Stimulated activated memory B cell treated with anti-CD40 and anti-IgM and Interleukin-4, amounts not matched to agents 10 μg/mL and 1 μg/mL and 100 μg/mL, for 72 hours (primary cell): ENCODE data around the gene RAD1.
A peak's percentile ranks its signal among the peaks of the same experiment; 100 is the strongest.

Experiments used
- ATAC-seq: fragments of 150-1000 bp; cut with Tn5 transposase; 2 replicates; pipeline ENCODE4 v1.10.0; 2021
- H3K27ac Mint-ChIP-seq: one replicate; pipeline ENCODE4 v1.8.0; 2022; ENCODE audit warnings: mild to moderate bottlenecking, mixed read lengths
- H3K27me3 Mint-ChIP-seq: one replicate; pipeline ENCODE4 v1.8.0; 2022; ENCODE audit warnings: mixed read lengths
- H3K36me3 Mint-ChIP-seq: one replicate; pipeline ENCODE4 v1.8.0; 2022; ENCODE audit warnings: mixed read lengths
- H3K4me1 Mint-ChIP-seq: one replicate; pipeline ENCODE4 v1.8.0; 2022; ENCODE audit warnings: mixed read lengths
- H3K4me3 Mint-ChIP-seq: one replicate; pipeline ENCODE4 v1.8.0; 2022; ENCODE audit warnings: mild to moderate bottlenecking, moderate library complexity, mixed read lengths
- H3K9me3 Mint-ChIP-seq: one replicate; pipeline ENCODE4 v1.8.0; 2022; ENCODE audit warnings: mixed read lengths

RAD1 gene, protein sequence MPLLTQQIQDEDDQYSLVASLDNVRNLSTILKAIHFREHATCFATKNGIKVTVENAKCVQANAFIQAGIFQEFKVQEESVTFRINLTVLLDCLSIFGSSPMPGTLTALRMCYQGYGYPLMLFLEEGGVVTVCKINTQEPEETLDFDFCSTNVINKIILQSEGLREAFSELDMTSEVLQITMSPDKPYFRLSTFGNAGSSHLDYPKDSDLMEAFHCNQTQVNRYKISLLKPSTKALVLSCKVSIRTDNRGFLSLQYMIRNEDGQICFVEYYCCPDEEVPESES

DNA sequence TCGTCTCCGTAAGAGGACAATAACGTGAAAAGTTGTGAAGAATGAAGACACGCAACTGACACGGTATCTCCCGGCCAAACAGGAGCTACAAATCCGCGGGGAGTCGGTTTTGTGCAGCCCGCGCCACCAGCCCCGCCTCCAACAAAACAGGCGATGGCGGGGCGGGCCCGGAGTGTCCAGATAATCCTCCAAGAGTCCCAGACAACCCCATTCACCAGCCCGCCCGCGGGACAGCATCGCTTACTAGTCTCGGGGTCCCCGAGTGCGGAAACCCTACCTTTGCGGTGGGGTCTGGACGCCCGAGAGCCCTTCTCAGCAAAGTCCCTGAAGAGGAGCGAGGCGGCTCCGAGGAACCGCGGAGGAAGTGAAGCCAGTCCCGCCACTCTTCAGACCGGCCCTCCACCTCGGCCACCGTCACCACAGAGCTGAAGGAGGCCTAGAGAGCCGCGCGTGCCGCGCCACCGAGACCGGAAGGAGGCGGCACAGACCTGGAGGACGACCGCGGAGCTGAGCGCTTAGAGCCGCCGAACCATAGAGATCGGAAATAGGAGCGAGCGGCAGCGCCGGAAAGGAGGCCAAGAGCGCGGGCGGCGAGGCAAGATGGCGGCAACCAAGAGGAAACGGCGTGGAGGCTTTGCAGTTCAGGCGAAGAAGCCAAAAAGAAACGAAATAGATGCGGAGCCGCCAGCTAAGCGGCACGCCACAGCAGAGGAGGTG lies at the start of gene RAD1, which contains the start of gene BRIX1:
Gene RAD1, minus strand, starts transcription at position 366 of the 717 bp plus-strand sequence. CDS start 612 bp downstream, outside the sequence.
Gene BRIX1, plus strand, starts transcription at position 573 of the 717 bp plus-strand sequence. Its CDS starts 28 bp downstream, at position 601.
- Mint-ChIP-seq H3K36me3 (peaks cover 20% of the 10 kb centered on the region), H3K4me3 (peak within 1 kb of the TSS; percentile 62), H3K27me3 (no peaks in the 10 kb centered on the region), H3K4me1 (peaks cover 28% of the 10 kb centered on the region), H3K27ac (no peak within 1 kb of the TSS), H3K9me3 (no peaks in the 10 kb centered on the region)
- ATAC-seq: peak; percentile 100

DNA sequence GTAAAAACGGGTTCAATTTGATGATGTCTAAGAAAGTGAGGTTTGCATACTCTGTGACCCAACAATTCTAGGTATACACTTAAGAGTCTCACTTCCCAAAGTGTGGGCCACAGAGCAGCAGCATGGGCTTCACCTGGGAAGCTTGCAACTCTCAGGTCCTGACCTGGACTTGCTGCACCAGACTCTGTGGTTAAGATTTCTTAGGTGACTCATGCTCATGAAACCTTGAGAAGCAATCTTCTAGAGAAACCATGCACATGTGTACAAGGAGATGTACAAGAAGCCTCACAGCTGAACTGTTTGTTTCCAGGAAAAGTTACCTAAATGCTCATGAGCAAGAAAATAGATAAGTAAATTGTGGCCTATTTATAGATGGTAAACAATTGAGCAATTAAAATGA lies 44.0 kb upstream of the RAD1 start:
- ATAC-seq: peak; percentile 93
- Mint-ChIP-seq H3K4me1 (peaks cover 11% of the 10 kb centered on the region), H3K36me3 (peaks cover 17% of the 10 kb centered on the region), H3K27ac (peak overlapping the region; percentile 26), H3K9me3 (no peaks in the 10 kb centered on the region), H3K4me3 (no peak overlapping the region), H3K27me3 (no peaks in the 10 kb centered on the region)

DNA sequence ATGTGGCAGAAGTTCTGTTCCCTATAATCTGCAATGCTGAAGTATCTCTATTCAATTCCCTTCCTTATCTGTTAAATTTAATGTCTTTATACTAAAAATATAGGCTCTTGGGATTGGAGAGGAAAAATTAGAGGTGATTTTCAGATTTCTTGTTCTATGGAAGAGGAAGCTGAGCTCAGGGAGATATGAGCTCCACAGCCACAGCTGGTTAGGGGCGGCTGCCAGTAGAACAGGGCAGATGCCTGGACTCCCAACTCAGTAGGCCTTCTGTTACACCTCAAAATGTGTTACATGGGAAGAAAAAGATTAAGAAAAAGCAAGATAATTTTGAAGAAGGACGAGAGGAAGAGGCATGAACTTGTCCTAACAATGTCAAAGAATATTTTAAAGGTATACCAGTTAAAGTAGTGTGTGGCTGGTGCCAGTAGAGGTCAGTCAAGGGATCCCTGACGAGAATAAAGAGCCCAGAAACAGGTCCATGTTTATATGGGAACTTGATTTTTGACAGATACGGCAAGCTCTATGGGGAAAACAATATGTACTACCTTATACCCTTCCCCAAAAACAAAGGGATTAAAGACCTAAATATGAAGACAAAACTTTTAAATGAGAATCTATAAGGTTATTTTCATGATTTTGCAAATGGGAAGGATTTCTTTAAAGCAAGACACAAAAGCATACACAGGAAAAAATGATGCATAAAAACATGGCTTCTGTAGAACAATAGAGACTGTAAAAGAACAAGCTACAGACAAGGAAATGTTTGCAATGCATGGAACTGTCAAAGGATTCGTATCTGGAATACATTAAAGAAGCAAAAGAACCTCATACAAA lies 42.8 kb upstream of the RAD1 start:
- H3K4me1 Mint-ChIP-seq: peaks cover 11% of the 10 kb centered on the region
- H3K27me3 Mint-ChIP-seq: no peaks in the 10 kb centered on the region
- H3K4me3 Mint-ChIP-seq: no peak overlapping the region
- no peak overlapping the region for H3K27ac Mint-ChIP-seq
- peaks cover 24% of the 10 kb centered on the region for H3K36me3 Mint-ChIP-seq
- no peak for ATAC-seq
- no peaks in the 10 kb centered on the region for H3K9me3 Mint-ChIP-seq

DNA sequence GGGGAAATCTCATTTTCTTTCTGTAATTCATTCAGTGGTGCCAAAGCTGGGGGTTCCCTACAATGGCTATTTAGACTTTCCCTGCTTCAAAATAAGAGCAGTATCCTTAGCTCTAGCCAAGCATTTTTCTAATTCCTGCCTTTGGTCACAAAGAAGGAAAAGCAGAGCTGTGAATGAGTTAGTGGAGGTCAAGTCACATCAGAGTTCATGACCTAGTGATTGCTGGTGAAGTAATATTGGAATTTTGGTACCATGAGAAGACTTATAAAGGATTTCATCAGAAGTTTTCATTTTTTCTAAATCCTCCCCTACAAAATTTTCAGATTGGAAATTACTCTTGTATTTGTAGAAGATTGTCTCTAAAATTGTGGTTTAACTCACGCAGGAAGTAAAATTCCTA lies 42.0 kb upstream of the RAD1 start:
- Mint-ChIP-seq H3K4me1 (peaks cover 11% of the 10 kb centered on the region), H3K4me3 (no peak overlapping the region), H3K9me3 (no peaks in the 10 kb centered on the region), H3K27me3 (no peaks in the 10 kb centered on the region), H3K27ac (no peak overlapping the region), H3K36me3 (peaks cover 27% of the 10 kb centered on the region)
- ATAC-seq: no peak

DNA sequence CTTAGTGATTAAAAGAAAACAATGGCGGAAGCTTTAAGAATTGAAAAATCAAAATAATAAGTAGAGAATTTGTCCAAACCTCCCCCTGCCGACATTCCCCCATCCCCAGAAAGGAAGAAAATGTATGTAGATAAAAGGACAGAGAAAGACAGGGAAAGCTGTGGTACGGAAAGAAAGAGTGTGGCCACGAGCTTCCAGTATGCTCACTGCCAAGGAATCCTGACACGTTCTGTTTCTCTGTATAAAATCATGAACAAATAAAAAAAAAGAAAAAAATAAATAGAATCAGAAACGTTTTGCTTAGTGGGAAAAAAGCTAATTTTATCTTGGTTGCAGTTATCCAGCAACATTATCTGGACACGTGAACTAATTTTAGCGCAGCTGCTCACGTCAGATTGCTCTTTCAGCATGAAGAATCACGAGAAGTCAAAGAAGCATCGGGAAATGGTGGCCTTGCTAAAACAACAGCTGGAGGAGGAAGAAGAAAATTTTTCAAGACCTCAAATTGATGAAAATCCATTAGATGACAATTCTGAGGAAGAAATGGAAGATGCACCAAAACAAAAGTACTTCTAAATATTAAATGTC lies 29.2 kb upstream of the RAD1 start:
- Mint-ChIP-seq H3K4me3 (no peak overlapping the region), H3K9me3 (no peaks in the 10 kb centered on the region)

DNA sequence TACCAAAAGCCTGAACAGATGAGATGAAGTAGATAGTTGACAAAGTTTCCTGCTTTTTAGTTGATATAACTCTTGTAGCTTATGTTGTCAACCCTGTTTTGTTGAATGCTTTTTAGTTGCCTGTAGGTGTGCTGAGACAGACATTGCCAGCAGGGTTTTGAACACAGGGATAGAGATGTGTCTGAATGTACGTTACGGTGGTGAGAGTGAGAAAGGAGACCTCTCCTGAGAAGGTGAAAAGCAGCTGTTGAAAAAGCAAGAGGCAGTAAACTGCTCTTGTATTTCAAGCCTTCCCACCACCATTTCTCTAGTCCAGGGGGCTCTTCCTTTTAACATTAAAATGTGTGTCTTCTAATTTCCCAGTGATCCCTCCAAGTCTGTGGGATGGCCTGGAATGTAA lies 28.7 kb upstream of the RAD1 start:
- Mint-ChIP-seq H3K27ac (no peak overlapping the region), H3K36me3 (peaks cover 57% of the 10 kb centered on the region)

More for the DNA sequence above, 29.2 kb upstream of the RAD1 start:
- H3K27me3 Mint-ChIP-seq: no peaks in the 10 kb centered on the region
- no peak overlapping the region for H3K27ac Mint-ChIP-seq
- no peaks in the 10 kb centered on the region for H3K4me1 Mint-ChIP-seq
- ATAC-seq: no peak
- H3K36me3 Mint-ChIP-seq: peaks cover 59% of the 10 kb centered on the region

DNA sequence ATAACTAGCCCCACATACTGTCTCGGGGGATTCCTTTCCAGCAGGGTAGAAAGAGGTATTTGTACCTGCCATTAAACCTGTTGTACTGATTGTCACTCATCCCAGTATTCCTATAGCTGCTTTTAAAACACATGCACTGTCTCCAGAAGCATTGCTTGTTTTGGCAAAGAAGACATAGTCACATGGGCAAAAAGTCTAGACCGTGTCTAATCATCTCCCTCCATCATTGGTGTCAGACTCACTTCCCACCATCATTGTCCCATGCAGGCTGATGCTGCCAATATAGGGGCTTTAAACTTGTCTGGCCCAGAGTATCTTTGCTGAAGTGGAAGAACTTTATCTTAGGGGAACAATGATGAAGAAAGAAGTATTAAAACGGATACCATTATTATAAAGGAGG lies 26.6 kb upstream of the RAD1 start:
- H3K36me3 Mint-ChIP-seq: peaks cover 55% of the 10 kb centered on the region

More for the DNA sequence above, 28.7 kb upstream of the RAD1 start:
- H3K27me3 Mint-ChIP-seq: no peaks in the 10 kb centered on the region
- H3K4me1 Mint-ChIP-seq: no peaks in the 10 kb centered on the region
- H3K4me3 Mint-ChIP-seq: no peak overlapping the region
- no peak for ATAC-seq
- H3K9me3 Mint-ChIP-seq: no peaks in the 10 kb centered on the region

DNA sequence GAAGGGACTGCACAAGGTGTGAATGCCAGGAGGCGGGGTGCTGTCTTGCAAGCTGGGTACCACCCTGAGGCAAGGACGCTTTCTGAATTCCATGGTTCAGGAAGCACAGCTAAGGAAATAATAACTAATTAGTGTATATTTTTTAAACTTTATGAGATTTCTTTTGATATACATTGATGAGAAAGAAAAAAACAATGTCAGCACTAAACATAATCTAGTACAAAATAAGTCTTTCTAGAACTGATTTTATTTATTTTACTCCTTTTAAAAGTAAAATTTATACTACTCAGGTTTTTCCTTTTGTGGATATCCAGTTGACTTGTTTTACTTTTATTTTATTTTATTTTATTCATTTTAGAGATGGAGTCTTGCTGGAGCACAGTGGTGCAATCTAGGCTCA lies 17.6 kb upstream of the RAD1 start:
- H3K36me3 Mint-ChIP-seq: peaks cover 30% of the 10 kb centered on the region
- H3K4me3 Mint-ChIP-seq: no peak overlapping the region
- no peaks in the 10 kb centered on the region for H3K9me3 Mint-ChIP-seq
- ATAC-seq: no peak
- H3K27ac Mint-ChIP-seq: no peak overlapping the region
- H3K4me1 Mint-ChIP-seq: peaks cover 20% of the 10 kb centered on the region
- no peaks in the 10 kb centered on the region for H3K27me3 Mint-ChIP-seq

More for the DNA sequence above, 26.6 kb upstream of the RAD1 start:
- no peak for ATAC-seq
- no peaks in the 10 kb centered on the region for H3K9me3 Mint-ChIP-seq
- H3K4me3 Mint-ChIP-seq: no peak overlapping the region
- no peak overlapping the region for H3K27ac Mint-ChIP-seq
- H3K4me1 Mint-ChIP-seq: no peaks in the 10 kb centered on the region
- no peaks in the 10 kb centered on the region for H3K27me3 Mint-ChIP-seq

DNA sequence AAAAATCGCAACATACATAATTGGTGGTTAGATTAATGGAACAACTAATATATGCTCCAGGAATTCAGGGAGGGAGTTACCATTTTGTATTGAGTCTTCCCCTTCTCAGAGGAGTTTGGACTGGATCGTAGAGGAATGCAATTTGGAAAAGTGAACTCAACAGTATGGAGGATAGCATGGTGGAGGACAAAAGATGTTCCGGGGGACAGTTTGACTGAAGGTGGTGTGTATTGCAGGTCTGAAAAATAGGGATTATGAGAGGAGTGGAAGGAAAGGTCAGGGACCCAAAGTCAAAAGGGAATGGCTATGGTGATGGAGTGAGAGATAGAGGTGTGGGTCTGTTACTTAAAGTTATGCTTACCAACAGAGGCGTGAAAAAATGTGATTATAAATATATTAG lies 15.6 kb upstream of the RAD1 start:
- H3K4me3 Mint-ChIP-seq: peak overlapping the region; percentile 100
- peaks cover 20% of the 10 kb centered on the region for H3K4me1 Mint-ChIP-seq
- ATAC-seq: no peak
- no peaks in the 10 kb centered on the region for H3K9me3 Mint-ChIP-seq
- peaks cover 19% of the 10 kb centered on the region for H3K36me3 Mint-ChIP-seq
- H3K27ac Mint-ChIP-seq: peak overlapping the region; percentile 97
- no peaks in the 10 kb centered on the region for H3K27me3 Mint-ChIP-seq

DNA sequence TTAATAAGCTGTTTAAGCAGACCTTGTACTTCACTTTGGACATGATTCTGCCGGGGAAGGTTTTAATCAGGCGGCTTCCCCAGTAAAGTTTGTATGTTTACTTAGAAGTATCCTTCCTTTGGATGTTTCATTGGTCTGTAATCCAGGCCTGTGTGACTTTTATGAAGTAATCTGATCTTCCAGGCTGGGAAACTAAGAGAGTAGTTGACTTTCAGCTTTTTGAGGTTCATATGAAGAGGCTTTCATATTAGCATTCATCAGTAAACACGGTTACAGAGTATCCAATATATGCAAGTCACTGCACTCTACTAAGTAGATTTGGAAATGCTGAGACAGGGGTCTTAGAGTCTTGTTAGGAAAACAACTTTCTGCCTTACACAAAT lies 15.1 kb upstream of the RAD1 start:
- Mint-ChIP-seq H3K9me3 (no peaks in the 10 kb centered on the region), H3K36me3 (peaks cover 21% of the 10 kb centered on the region)

DNA sequence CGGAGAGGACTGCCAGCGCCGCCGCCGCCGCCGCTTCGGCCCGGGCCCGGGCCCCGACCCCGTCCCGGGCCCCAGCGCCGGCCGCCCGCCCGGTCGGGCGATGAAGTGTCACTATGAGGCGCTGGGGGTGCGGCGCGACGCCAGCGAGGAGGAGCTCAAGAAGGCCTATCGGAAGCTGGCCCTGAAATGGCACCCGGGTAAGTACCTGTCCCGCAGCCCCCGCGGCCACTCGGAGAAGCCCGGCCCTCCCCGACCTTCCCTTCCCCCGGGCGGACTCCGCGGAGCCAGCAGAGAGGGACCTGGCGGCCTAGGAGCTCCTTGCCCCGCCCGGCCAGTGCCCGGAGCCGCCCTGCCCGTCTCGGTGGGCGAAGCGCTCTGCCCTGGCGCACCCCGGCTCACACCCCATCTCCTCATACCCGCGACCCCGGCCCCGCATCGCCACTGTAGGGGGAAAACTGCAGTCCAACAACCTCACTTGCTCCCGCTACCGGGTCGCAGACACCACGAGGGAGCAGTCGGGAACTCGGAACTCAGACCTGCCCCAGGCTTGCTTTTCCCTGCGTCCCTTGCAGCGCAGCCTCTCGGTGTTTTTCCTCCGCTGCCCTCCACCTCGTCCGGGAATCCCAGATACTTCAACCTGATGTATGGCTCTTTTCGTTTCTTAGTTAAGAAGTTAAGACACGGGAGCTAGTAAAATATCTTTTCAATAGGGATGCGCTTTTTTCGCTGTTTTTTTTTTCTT lies 14.6 kb upstream of the RAD1 start:
- Mint-ChIP-seq H3K9me3 (no peaks in the 10 kb centered on the region), H3K27me3 (no peaks in the 10 kb centered on the region), H3K4me3 (peak overlapping the region; percentile 100), H3K4me1 (peaks cover 17% of the 10 kb centered on the region), H3K36me3 (peaks cover 27% of the 10 kb centered on the region), H3K27ac (peak overlapping the region; percentile 97)
- ATAC-seq: peak; percentile 89

More for the DNA sequence above, 15.1 kb upstream of the RAD1 start:
- Mint-ChIP-seq H3K4me3 (peak overlapping the region; percentile 100), H3K27me3 (no peaks in the 10 kb centered on the region), H3K27ac (peak overlapping the region; percentile 97), H3K4me1 (peaks cover 20% of the 10 kb centered on the region)
- no peak for ATAC-seq

DNA sequence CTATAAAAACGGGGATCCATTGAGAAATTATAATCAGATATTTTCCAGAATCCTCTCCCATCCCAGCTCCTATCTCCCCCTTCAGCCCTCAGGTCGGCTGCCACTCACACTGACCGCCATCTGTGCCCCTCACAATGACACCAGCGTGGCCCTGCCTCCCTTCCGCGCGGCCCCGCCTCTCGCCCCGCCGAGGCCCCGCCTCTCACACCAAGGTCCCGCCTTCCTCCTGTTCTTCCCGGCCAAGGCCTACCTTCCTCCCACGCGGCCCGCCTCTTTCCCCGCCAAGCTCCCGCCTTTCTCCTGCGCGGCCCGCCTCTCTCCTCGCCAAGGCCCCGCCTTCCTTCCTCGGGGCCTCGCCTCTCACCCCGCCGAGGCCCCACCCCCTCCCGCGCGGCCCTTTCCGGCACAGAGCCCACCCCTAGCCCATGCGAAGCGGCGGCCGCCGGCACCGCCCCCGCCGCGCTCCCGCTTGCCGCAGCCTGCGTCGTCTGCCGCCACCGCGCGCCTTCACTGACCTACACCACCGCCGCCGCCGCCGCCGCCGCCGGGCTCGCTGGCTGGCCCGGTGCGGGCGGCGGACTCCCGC lies 13.9 kb upstream of the RAD1 start, which contains the start of gene DNAJC21:
Gene DNAJC21, plus strand, starts transcription at position 426 of the 586 bp plus-strand sequence. CDS start 261 bp downstream, outside the sequence.
- no peaks in the 10 kb centered on the region for H3K9me3 Mint-ChIP-seq
- peak within 1 kb of the TSS; percentile 97 for H3K27ac Mint-ChIP-seq
- no peaks in the 10 kb centered on the region for H3K27me3 Mint-ChIP-seq
- peaks cover 33% of the 10 kb centered on the region for H3K36me3 Mint-ChIP-seq
- peaks cover 16% of the 10 kb centered on the region for H3K4me1 Mint-ChIP-seq
- ATAC-seq: peak; percentile 97
- H3K4me3 Mint-ChIP-seq: peak within 1 kb of the TSS; percentile 100

DNA sequence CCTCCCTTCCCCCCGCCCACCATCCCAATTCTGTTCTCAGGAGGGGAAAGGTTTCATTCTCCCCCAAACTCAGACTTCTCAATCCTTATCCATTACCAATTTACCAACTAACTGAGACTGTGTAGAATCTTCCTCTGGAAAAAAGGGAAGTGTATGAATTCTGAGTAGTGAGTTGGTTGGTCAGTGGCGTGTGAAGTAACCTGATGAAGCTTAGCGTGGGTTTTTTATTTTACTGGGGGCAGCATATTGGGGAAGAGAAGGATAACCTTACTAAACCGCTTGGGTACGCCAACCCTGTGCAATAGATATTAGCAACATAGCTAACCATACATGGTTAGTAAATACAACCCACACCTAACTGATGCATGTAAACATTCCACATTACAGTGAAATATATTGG lies 13.0 kb upstream of the RAD1 start:
- Mint-ChIP-seq H3K36me3 (peaks cover 31% of the 10 kb centered on the region), H3K4me3 (no peak overlapping the region), H3K4me1 (peaks cover 26% of the 10 kb centered on the region), H3K9me3 (no peaks in the 10 kb centered on the region), H3K27ac (no peak overlapping the region), H3K27me3 (no peaks in the 10 kb centered on the region)
- ATAC-seq: no peak

DNA sequence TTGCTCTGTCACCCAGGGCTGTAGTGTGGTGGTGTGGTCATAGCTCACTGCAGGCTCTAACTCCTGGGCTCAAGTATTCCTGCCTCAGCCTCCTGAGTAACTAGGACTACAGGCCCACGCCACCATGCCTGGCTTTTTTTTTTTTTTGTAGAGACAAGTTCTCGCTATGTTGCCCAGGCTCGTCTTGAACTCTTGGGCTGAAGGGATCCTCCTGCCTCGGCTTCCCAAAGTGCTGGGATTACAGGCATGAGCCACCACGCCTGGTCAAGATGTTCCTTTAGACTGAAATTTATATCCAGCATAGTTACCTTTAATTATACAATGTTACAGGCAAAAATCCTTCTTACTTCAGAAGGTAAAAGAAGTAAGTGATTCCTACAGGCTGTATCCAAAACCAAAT lies 12.5 kb upstream of the RAD1 start:
- H3K27me3 Mint-ChIP-seq: no peaks in the 10 kb centered on the region
- ATAC-seq: no peak
- H3K36me3 Mint-ChIP-seq: peaks cover 30% of the 10 kb centered on the region
- no peak overlapping the region for H3K4me3 Mint-ChIP-seq
- H3K9me3 Mint-ChIP-seq: no peaks in the 10 kb centered on the region
- H3K27ac Mint-ChIP-seq: no peak overlapping the region
- H3K4me1 Mint-ChIP-seq: peaks cover 27% of the 10 kb centered on the region
